ENCODE measurements around the gene DDA1.

DNA sequence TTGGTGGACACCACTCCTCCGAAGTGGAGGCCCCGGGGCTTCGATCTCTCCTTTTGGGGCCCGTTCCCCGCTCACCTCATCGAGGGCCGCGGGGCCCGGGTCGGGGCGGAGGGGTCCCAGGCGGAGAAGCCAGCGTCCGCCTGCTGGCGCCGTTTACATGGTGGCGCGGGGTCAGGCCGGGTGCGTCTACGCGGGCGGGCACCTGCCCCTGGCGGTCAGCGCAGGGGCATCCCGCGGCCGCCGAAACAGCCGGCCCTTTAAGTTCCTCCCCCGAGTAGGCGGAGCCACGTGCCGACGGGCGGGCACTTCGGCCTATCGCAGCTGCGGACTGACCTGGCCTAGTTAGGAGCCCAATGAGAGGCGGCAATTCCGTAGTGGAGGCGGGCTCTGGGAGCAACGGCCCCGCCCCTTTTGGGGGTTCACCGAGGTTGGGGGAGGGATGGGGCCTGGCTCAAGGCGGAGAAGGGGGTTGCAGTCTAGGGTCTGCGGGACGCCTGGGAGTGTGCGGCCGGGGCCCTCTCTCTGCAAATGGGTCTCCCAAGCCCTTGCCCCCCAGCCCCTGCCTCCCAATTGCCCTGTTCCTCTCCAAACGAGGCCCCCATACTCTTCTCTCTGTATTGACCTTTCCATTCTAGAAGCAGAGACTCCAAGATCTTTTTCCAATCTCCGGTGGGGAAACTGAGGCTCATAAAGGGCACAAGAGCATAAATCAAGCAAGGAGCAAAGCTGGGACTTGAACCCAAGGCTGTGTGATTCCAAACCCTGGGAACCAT, 6.0 kb upstream of the DDA1 start, which contains the start of gene ABHD8:
- no peak for TF ChIP-seq POLR2A (IDR thresholded peaks at IDR 0.05)
- TF ChIP-seq, protein P1, sequence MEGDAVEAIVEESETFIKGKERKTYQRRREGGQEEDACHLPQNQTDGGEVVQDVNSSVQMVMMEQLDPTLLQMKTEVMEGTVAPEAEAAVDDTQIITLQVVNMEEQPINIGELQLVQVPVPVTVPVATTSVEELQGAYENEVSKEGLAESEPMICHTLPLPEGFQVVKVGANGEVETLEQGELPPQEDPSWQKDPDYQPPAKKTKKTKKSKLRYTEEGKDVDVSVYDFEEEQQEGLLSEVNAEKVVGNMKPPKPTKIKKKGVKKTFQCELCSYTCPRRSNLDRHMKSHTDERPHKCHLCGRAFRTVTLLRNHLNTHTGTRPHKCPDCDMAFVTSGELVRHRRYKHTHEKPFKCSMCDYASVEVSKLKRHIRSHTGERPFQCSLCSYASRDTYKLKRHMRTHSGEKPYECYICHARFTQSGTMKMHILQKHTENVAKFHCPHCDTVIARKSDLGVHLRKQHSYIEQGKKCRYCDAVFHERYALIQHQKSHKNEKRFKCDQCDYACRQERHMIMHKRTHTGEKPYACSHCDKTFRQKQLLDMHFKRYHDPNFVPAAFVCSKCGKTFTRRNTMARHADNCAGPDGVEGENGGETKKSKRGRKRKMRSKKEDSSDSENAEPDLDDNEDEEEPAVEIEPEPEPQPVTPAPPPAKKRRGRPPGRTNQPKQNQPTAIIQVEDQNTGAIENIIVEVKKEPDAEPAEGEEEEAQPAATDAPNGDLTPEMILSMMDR (IDR thresholded peaks at IDR 0.05) = no peak

All from lower leg skin (tissue), 3 donors.